ENCODE results near the gene PCDHGC3. TPM values are rescaled to one million over a fixed set of nuclear protein-coding genes. Genes with fewer than 3 reads are reported as not detected.
"Not testable (repeated sequence)": the region's sequence is repeated elsewhere in the genome, so short reads cannot be mapped to it uniquely, and the experiment has no call there.

PCDHGC3 gene
- 138 TPM for polyA plus RNA-seq (2013, experiment 1 of 4)
- polyA plus RNA-seq (2013, experiment 2 of 4) = 131 TPM
- 80.2 TPM for polyA plus RNA-seq (2013, experiment 3 of 4)
- 96.7 TPM for polyA plus RNA-seq (2013, experiment 4 of 4)

DNA sequence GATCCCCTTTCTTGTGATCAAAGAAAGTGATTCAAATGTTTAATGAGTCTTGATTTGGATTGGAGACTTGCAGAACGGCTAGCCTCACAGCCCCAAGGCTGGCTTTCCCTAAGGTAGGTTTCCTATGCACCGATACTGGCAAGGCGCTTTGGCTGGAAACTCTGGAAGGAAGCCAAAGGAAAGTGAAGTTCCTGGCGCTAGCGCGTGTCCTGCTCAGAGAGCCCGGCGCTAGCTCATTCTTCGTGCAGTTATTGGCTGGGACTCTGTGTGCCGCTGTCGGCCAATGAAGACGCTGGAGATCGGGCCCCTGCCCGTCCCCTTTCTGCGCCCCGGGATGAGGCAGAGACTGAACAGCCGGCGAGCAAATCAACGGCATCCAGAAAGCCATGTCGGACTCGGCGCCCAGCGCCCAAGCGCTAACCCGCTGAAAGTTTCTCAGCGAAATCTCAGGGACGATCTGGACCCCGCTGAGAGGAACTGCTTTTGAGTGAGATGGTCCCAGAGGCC is at the start of gene PCDHGC3:
TSS of gene PCDHGC3 (plus strand) at position 342 of the 507 bp plus-strand sequence. CDS start at position 493, 151 bp downstream.
- H3K9me3 ChIP-seq (ENCODE audit: control insufficient read depth, low read length) = no peaks in the 10 kb centered on the region
- no peak within 1 kb of the TSS for H3K27ac ChIP-seq (ENCODE audit: insufficient read depth, low read depth, low read length, poor library complexity, severe bottlenecking)
- WGBS, 2 experiments = 9% methylated on average over 28 of the region's 28 CpGs
- H3K4me1 ChIP-seq (ENCODE audit: control insufficient read depth, insufficient read depth, low read length) = peaks cover 3% of the 10 kb centered on the region
- H3K4me3 ChIP-seq (ENCODE audit: insufficient read depth, low read depth, low read length) = peak within 1 kb of the TSS; percentile 55
- no peaks in the 10 kb centered on the region for H3K27me3 ChIP-seq (ENCODE audit: control insufficient read depth, insufficient read depth, low read length, poor library complexity, severe bottlenecking)
- no peaks in the 10 kb centered on the region for H3K36me3 ChIP-seq (ENCODE audit: control insufficient read depth, insufficient read depth, low read length)

DNA sequence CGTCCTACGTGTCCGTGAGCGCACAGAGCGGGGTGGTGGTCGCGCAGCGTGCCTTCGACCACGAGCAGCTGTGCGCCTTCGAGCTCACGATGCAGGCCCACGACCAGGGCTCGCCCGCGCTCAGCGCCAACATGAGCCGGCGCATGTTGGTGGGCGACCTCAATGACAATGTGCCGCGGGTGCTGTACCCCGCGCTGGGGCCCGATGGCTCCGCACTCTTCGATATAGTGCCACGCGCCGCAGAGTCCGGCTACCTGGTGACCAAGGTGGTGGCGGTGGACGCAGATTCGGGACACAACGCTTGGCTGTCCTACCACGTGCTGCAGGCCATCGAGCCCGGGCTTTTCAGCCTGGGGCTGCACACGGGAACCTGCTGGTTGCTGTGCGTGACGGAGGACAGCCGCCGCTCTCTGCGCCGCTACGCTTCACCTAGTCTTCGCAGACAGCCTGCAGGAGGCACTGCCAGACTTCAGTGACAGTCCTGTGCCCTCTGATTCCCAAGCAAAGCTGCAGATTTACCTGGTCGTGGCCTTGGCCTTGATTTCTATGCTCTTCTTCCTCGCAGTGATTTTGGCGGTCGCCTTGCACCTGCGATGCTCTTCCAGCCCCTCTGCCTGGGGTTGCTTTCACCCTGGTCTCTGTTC is 47.9 kb upstream of the PCDHGC3 start:
- Histone ChIP-seq H3K4me3 (ENCODE audit: insufficient read depth, low read depth, low read length) (no peak overlapping the region), H3K27ac (ENCODE audit: insufficient read depth, low read depth, low read length, poor library complexity, severe bottlenecking) (no peak overlapping the region), H3K27me3 (ENCODE audit: control insufficient read depth, insufficient read depth, low read length, poor library complexity, severe bottlenecking) (no peaks in the 10 kb centered on the region), H3K36me3 (ENCODE audit: control insufficient read depth, insufficient read depth, low read length) (peaks cover 49% of the 10 kb centered on the region), H3K4me1 (ENCODE audit: control insufficient read depth, insufficient read depth, low read length) (no peaks in the 10 kb centered on the region), H3K9me3 (ENCODE audit: control insufficient read depth, low read length) (peaks cover 20% of the 10 kb centered on the region)
- WGBS, 2 experiments = 97 to 98% methylated on average over 53 of the region's 53 CpGs

DNA sequence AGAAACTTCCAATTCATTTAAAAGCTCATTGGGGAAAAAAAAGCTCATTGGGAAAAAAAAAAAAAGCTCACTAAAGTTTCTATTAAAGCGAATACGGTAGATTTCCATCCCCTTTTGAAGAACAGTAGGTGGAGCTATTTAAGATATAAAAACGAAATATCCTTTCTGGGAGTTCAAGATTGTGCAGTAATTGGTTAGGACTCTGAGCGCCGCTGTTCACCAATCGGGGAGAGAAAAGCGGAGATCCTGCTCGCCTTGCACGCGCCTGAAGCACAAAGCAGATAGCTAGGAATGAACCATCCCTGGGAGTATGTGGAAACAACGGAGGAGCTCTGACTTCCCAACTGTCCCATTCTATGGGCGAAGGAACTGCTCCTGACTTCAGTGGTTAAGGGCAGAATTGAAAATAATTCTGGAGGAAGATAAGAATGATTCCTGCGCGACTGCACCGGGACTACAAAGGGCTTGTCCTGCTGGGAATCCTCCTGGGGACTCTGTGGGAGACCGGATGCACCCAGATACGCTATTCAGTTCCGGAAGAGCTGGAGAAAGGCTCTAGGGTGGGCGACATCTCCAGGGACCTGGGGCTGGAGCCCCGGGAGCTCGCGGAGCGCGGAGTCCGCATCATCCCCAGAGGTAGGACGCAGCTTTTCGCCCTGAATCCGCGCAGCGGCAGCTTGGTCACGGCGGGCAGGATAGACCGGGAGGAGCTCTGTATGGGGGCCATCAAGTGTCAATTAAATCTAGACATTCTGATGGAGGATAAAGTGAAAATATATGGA is 45.2 kb upstream of the PCDHGC3 start, which contains the start of gene PCDHGA12:
TSS of gene PCDHGA12 (plus strand) at position 176 of the 782 bp plus-strand sequence. CDS start at position 429, 253 bp downstream.
- WGBS, 2 experiments = 95% methylated on average over 33 of the region's 33 CpGs
- no peak within 1 kb of the TSS for H3K4me3 ChIP-seq (ENCODE audit: insufficient read depth, low read depth, low read length)
- no peaks in the 10 kb centered on the region for H3K27me3 ChIP-seq (ENCODE audit: control insufficient read depth, insufficient read depth, low read length, poor library complexity, severe bottlenecking)
- peaks cover 24% of the 10 kb centered on the region for H3K9me3 ChIP-seq (ENCODE audit: control insufficient read depth, low read length)
- H3K36me3 ChIP-seq (ENCODE audit: control insufficient read depth, insufficient read depth, low read length) = peaks cover 46% of the 10 kb centered on the region
- no peak within 1 kb of the TSS for H3K27ac ChIP-seq (ENCODE audit: insufficient read depth, low read depth, low read length, poor library complexity, severe bottlenecking)
- H3K4me1 ChIP-seq (ENCODE audit: control insufficient read depth, insufficient read depth, low read length) = no peaks in the 10 kb centered on the region

DNA sequence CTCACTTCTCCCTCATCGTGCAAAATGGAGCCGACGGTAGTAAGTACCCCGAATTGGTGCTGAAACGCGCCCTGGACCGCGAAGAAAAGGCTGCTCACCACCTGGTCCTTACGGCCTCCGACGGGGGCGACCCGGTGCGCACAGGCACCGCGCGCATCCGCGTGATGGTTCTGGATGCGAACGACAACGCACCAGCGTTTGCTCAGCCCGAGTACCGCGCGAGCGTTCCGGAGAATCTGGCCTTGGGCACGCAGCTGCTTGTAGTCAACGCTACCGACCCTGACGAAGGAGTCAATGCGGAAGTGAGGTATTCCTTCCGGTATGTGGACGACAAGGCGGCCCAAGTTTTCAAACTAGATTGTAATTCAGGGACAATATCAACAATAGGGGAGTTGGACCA is 44.5 kb upstream of the PCDHGC3 start:
- Histone ChIP-seq H3K9me3 (ENCODE audit: control insufficient read depth, low read length) (peaks cover 24% of the 10 kb centered on the region), H3K27ac (ENCODE audit: insufficient read depth, low read depth, low read length, poor library complexity, severe bottlenecking) (no peak overlapping the region), H3K36me3 (ENCODE audit: control insufficient read depth, insufficient read depth, low read length) (peaks cover 41% of the 10 kb centered on the region), H3K4me3 (ENCODE audit: insufficient read depth, low read depth, low read length) (no peak overlapping the region), H3K27me3 (ENCODE audit: control insufficient read depth, insufficient read depth, low read length, poor library complexity, severe bottlenecking) (no peaks in the 10 kb centered on the region), H3K4me1 (ENCODE audit: control insufficient read depth, insufficient read depth, low read length) (no peaks in the 10 kb centered on the region)
- WGBS, 2 experiments = 96 to 97% methylated on average over 37 of the region's 37 CpGs

DNA sequence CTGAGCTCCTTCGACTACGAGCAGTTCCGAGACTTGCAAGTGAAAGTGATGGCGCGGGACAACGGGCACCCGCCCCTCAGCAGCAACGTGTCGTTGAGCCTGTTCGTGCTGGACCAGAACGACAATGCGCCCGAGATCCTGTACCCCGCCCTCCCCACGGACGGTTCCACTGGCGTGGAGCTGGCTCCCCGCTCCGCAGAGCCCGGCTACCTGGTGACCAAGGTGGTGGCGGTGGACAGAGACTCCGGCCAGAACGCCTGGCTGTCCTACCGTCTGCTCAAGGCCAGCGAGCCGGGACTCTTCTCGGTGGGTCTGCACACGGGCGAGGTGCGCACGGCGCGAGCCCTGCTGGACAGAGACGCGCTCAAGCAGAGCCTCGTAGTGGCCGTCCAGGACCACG is 43.5 kb upstream of the PCDHGC3 start:
- not testable (repeated sequence) for H3K27me3 ChIP-seq (ENCODE audit: control insufficient read depth, insufficient read depth, low read length, poor library complexity, severe bottlenecking); H3K4me1 ChIP-seq (ENCODE audit: control insufficient read depth, insufficient read depth, low read length); H3K4me3 ChIP-seq (ENCODE audit: insufficient read depth, low read depth, low read length); H3K27ac ChIP-seq (ENCODE audit: insufficient read depth, low read depth, low read length, poor library complexity, severe bottlenecking)
- Histone ChIP-seq H3K36me3 (ENCODE audit: control insufficient read depth, insufficient read depth, low read length) (peaks cover 31% of the 10 kb centered on the region), H3K9me3 (ENCODE audit: control insufficient read depth, low read length) (peaks cover 16% of the 10 kb centered on the region)
- 97 to 98% methylated on average over 38 of the region's 38 CpGs for WGBS, 2 experiments

DNA sequence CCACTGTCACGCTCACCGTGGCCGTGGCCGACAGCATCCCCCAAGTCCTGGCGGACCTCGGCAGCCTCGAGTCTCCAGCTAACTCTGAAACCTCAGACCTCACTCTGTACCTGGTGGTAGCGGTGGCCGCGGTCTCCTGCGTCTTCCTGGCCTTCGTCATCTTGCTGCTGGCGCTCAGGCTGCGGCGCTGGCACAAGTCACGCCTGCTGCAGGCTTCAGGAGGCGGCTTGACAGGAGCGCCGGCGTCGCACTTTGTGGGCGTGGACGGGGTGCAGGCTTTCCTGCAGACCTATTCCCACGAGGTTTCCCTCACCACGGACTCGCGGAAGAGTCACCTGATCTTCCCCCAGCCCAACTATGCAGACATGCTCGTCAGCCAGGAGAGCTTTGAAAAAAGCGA is 43.0 kb upstream of the PCDHGC3 start:
- not testable (repeated sequence) for H3K4me1 ChIP-seq (ENCODE audit: control insufficient read depth, insufficient read depth, low read length); H3K4me3 ChIP-seq (ENCODE audit: insufficient read depth, low read depth, low read length); H3K27me3 ChIP-seq (ENCODE audit: control insufficient read depth, insufficient read depth, low read length, poor library complexity, severe bottlenecking); H3K27ac ChIP-seq (ENCODE audit: insufficient read depth, low read depth, low read length, poor library complexity, severe bottlenecking)
- Histone ChIP-seq H3K9me3 (ENCODE audit: control insufficient read depth, low read length) (peaks cover 15% of the 10 kb centered on the region), H3K36me3 (ENCODE audit: control insufficient read depth, insufficient read depth, low read length) (peaks cover 27% of the 10 kb centered on the region)
- 94 to 95% methylated on average over 29 of the region's 29 CpGs for WGBS, 2 experiments

DNA sequence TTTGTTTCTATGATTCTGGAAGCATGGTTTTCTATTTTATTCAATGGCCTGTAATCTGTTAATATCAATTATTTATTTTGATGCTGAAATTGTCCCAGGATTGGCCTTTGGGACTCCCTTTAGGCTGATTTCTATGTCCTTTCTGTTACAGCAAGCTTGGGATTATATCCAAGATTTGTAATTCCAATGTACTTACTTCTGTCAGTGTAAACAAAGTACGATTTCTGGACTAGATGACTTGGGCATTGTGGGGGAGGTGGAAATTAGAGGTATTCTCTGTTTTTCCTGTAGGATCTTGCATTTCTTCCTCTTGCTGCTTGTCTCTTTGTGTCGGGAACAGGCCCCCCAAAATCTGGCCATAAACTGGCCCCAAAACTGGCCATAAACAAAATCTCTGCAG is 41.8 kb upstream of the PCDHGC3 start:
- H3K36me3 ChIP-seq (ENCODE audit: control insufficient read depth, insufficient read depth, low read length) = peaks cover 21% of the 10 kb centered on the region
- peaks cover 15% of the 10 kb centered on the region for H3K9me3 ChIP-seq (ENCODE audit: control insufficient read depth, low read length)
- no peaks in the 10 kb centered on the region for H3K4me1 ChIP-seq (ENCODE audit: control insufficient read depth, insufficient read depth, low read length)
- H3K27ac ChIP-seq (ENCODE audit: insufficient read depth, low read depth, low read length, poor library complexity, severe bottlenecking) = no peak overlapping the region
- WGBS, 2 experiments = 92 to 95% methylated on average over 2 of the region's 2 CpGs
- H3K4me3 ChIP-seq (ENCODE audit: insufficient read depth, low read depth, low read length) = no peak overlapping the region
- no peaks in the 10 kb centered on the region for H3K27me3 ChIP-seq (ENCODE audit: control insufficient read depth, insufficient read depth, low read length, poor library complexity, severe bottlenecking)

DNA sequence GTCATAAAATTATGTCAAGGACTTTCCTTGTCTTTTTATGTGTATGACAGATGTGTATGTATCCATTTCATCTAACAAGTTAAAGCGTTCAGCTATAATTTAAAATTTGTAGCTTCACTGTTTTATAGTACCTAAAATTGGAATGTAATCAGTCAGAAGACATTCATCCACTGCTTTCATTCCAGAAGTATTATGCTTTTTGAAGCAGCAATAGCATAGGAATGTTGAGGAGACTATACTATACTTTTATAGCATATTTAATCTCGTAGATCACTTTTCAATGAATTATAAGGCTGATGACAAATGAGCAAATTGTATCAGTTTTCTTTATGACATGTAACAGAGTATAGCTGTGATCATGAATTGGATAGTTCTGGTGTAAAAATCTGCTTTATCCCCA is 38.5 kb upstream of the PCDHGC3 start:
- WGBS, 2 experiments = 85 to 100% methylated on average over 1 to 2 of the region's 2 CpGs
- Histone ChIP-seq H3K4me3 (ENCODE audit: insufficient read depth, low read depth, low read length) (no peak overlapping the region), H3K27me3 (ENCODE audit: control insufficient read depth, insufficient read depth, low read length, poor library complexity, severe bottlenecking) (no peaks in the 10 kb centered on the region), H3K9me3 (ENCODE audit: control insufficient read depth, low read length) (peaks cover 4% of the 10 kb centered on the region), H3K27ac (ENCODE audit: insufficient read depth, low read depth, low read length, poor library complexity, severe bottlenecking) (no peak overlapping the region), H3K36me3 (ENCODE audit: control insufficient read depth, insufficient read depth, low read length) (peaks cover 5% of the 10 kb centered on the region), H3K4me1 (ENCODE audit: control insufficient read depth, insufficient read depth, low read length) (no peaks in the 10 kb centered on the region)

DNA sequence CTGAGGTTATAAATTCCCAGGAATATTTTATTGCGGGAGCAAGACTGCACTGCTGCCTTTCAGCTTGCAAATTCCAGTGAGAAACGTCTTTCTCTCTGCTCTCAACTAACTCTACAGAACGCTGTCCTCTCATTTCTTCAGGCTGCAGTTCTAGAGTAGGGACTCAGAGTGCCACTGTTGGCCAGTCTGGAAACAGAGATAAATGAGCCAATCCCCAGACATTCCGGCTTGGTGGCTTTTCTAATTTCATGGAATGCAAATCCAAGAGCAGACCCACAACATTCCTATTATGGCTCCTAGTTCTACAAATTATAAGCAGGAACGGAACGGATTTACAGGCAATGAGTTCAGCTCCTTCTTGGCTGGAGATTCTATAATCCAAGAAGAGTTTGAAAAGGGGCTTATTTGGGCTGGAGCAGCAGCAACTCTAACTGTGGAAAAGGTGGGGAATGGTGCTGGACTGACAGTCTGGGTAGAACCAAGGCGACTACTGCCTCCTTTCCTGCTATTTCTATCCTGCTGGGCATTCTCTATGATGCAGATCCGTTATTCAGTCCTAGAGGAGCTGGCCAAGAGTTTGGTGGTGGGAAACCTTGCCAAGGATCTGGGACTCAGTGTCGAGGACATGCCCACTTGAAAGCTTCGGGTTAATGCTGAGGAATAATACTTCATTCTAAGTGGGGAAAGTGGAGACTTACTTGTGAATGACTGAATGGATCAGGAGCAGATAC is 36.2 kb upstream of the PCDHGC3 start:
- Histone ChIP-seq H3K9me3 (ENCODE audit: control insufficient read depth, low read length) (peaks cover 2% of the 10 kb centered on the region), H3K36me3 (ENCODE audit: control insufficient read depth, insufficient read depth, low read length) (peaks cover 4% of the 10 kb centered on the region), H3K27ac (ENCODE audit: insufficient read depth, low read depth, low read length, poor library complexity, severe bottlenecking) (no peak overlapping the region), H3K4me3 (ENCODE audit: insufficient read depth, low read depth, low read length) (no peak overlapping the region), H3K4me1 (ENCODE audit: control insufficient read depth, insufficient read depth, low read length) (no peaks in the 10 kb centered on the region), H3K27me3 (ENCODE audit: control insufficient read depth, insufficient read depth, low read length, poor library complexity, severe bottlenecking) (no peaks in the 10 kb centered on the region)
- 87 to 90% methylated on average over 10 of the region's 10 CpGs for WGBS, 2 experiments

DNA sequence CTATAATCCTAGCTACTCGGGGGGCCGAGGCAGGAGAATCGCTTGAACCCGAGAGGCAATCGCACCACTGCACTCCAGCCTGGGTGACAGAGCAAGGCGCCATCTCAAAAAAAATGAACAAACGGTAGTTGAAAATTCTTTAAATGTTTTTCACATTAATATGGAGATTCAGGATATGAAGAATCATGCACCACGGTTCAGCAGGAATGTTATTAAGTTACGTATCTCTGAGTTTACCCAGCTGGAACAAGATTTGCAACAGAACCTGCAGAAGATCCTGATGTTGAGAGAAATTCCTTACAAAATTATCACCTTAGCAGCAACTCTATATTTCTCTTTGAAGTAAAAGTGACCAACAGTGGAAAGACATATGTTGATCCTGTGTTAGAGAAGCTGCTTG is 35.4 kb upstream of the PCDHGC3 start:
- Histone ChIP-seq H3K27ac (ENCODE audit: insufficient read depth, low read depth, low read length, poor library complexity, severe bottlenecking) (no peak overlapping the region), H3K9me3 (ENCODE audit: control insufficient read depth, low read length) (peaks cover under 1% of the 10 kb centered on the region), H3K4me3 (ENCODE audit: insufficient read depth, low read depth, low read length) (no peak overlapping the region), H3K4me1 (ENCODE audit: control insufficient read depth, insufficient read depth, low read length) (no peaks in the 10 kb centered on the region), H3K27me3 (ENCODE audit: control insufficient read depth, insufficient read depth, low read length, poor library complexity, severe bottlenecking) (no peaks in the 10 kb centered on the region), H3K36me3 (ENCODE audit: control insufficient read depth, insufficient read depth, low read length) (peaks cover 4% of the 10 kb centered on the region)
- 93% methylated on average over 9 of the region's 9 CpGs for WGBS, 2 experiments
